GM12878 (cell line): ENCODE measurements around the gene S100A2. TPM values are rescaled to one million over a fixed set of nuclear protein-coding genes. Genes with fewer than 3 reads are reported as not detected.

ENCODE experiments used
- ATAC-seq: fragments of 200-7000 bp; cut with Tn5 transposase; 3 replicates; pipeline ENCODE4 v1.9.1; 2020; ENCODE audit warnings: mild to moderate bottlenecking, moderate library complexity
- BruUV-seq: library from RNA; stranded (reverse); fragments of 400-500 nt; replicated peaks from 2 replicates; lab custom pipeline; 2021; lab: Mats Ljungman, UMichigan
- CTCF ChIA-PET: fragments of 300-600 bp; sonication (Branson Sonifier 250); formaldehyde crosslinking; extraction: SDS; loops from one replicate; lab custom pipeline; 2021; ENCODE audit warnings: inconsistent platforms; lab: Yijun Ruan, JAX
- POLR2A ChIA-PET: fragments of 350-600 bp; formaldehyde crosslinking; extraction: SDS; loops from one replicate; lab custom pipeline; 2021; ENCODE audit warnings: inconsistent platforms; lab: Charles Lee
- RAD21 ChIA-PET: fragments of 300-600 bp; sonication (Branson Sonifier 250); formaldehyde crosslinking; loops from one replicate; lab custom pipeline; 2023; ENCODE audit warnings: antibody characterized with exemption; ENCODE audit not compliant: unreplicated experiment; lab: Charles Lee
- SMC1A ChIA-PET: fragments of 300-600 bp; sonication (Branson Sonifier 250); formaldehyde crosslinking; loops from one replicate; lab custom pipeline; 2023; ENCODE audit not compliant: unreplicated experiment, uncharacterized antibody; lab: Charles Lee
- DNase-seq: peaks from one replicate; pipeline ENCODE4 v3.0.0-alpha.2; 2011; ENCODE audit warnings: low read depth, low spot score
- FAIRE-seq: peaks from 3 replicates; lab custom pipeline; 2011; peaks lifted over from hg19 to GRCh38; lab: Jason Lieb, UNC
- H2AFZ ChIP-seq: 2 replicates; pipeline ENCODE4 v1.6.0; 2011; ENCODE audit warnings: low read depth, low read length, control low read depth; ENCODE audit not compliant: control insufficient read depth
- H3K27ac ChIP-seq: 2 replicates; pipeline ENCODE4 v1.5.1; 2011; ENCODE audit warnings: control low read depth; ENCODE audit not compliant: control insufficient read depth, insufficient read depth
- H3K27me3 ChIP-seq, 2 experiments: replicated peaks in 1 of 2; 2 replicates each; pipeline versions ENCODE4 v1.6.0 to v1.6.1; 2011; ENCODE audit warnings: low read length in 1 of 2; ENCODE audit not compliant: control insufficient read depth in 2 of 2, insufficient read depth in 2 of 2
- H3K36me3 ChIP-seq, 2 experiments: 2 replicates each; pipeline ENCODE4 v1.5.1; 2011; ENCODE audit warnings: low read length in 1 of 2; ENCODE audit not compliant: control insufficient read depth in 2 of 2, insufficient read depth in 2 of 2
- H3K4me1 ChIP-seq: 2 replicates; pipeline ENCODE4 v1.6.1; 2011; ENCODE audit warnings: mild to moderate bottlenecking, low read length, moderate library complexity, mixed read lengths; ENCODE audit not compliant: control insufficient read depth, insufficient read depth
- H3K4me2 ChIP-seq: 2 replicates; pipeline ENCODE4 v1.6.0; 2011; ENCODE audit warnings: control low read depth; ENCODE audit not compliant: control insufficient read depth, insufficient read depth
- H3K4me3 ChIP-seq: fragments of 200-600 bp; sonication (generic); 2 replicates; pipeline ENCODE4 v1.5.1; 2016
- H3K79me2 ChIP-seq: 2 replicates; pipeline ENCODE4 v1.6.0; 2011; ENCODE audit warnings: low read length; ENCODE audit not compliant: control insufficient read depth, insufficient read depth
- H3K9ac ChIP-seq: 2 replicates; pipeline ENCODE4 v1.8.0; 2011; ENCODE audit warnings: low read length, control low read depth, mixed read lengths; ENCODE audit not compliant: control insufficient read depth, insufficient read depth
- H3K9me3 ChIP-seq: replicated peaks from 3 replicates; pipeline ENCODE4 v1.5.1; 2011; ENCODE audit warnings: mild to moderate bottlenecking, low read length; ENCODE audit not compliant: control insufficient read depth, insufficient read depth
- H4K20me1 ChIP-seq: 2 replicates; pipeline ENCODE4 v1.6.0; 2011; ENCODE audit not compliant: control insufficient read depth, insufficient read depth
- BCL11A ChIP-seq: IDR thresholded peaks from 2 replicates; pipeline ENCODE4 v1.6.1; 2011; ENCODE audit warnings: low read depth, low read length
- BRCA1 ChIP-seq: IDR thresholded peaks from 2 replicates; pipeline ENCODE4 v1.6.1; 2011; ENCODE audit warnings: low read depth, low read length, improper control_type of control experiment
- CHD1 ChIP-seq: IDR thresholded peaks from 2 replicates; pipeline ENCODE4 v1.6.1; 2012; ENCODE audit warnings: low read depth, low read length, improper control_type of control experiment
- CHD2 ChIP-seq: IDR thresholded peaks from 2 replicates; pipeline ENCODE4 v1.6.1; 2011; ENCODE audit warnings: low read depth, low read length, improper control_type of control experiment, borderline replicate concordance
- EED ChIP-seq: sonication (generic); IDR thresholded peaks from 2 replicates; pipeline ENCODE4 v1.6.1; 2016; ENCODE audit warnings: antibody characterized with exemption, low read depth
- EGR1 ChIP-seq, 2 experiments: IDR thresholded peaks; 1 replicate in 1 of 2; 2 replicates in 1 of 2; pipeline ENCODE4 v1.6.1; 2011 to 2012; ENCODE audit warnings: low read depth in 2 of 2, low read length in 2 of 2, borderline replicate concordance in 1 of 2, mild to moderate bottlenecking in 1 of 2, moderate library complexity in 1 of 2
- FOS ChIP-seq: IDR thresholded peaks from 3 replicates; pipeline ENCODE4 v1.6.1; 2011; ENCODE audit warnings: borderline replicate concordance; ENCODE audit not compliant: insufficient read length; ENCODE audit errors: extremely low read depth
- IKZF1 ChIP-seq: fragments of 450-650 bp; conservative IDR thresholded peaks from 2 replicates; pipeline ENCODE4 v1.6.1; 2017; ENCODE audit warnings: antibody characterized with exemption, mild to moderate bottlenecking
- IRF5 ChIP-seq: fragments of 450-650 bp; IDR thresholded peaks from 2 replicates; pipeline ENCODE4 v1.6.1; 2017; ENCODE audit warnings: borderline replicate concordance
- NFIC ChIP-seq: IDR thresholded peaks from 2 replicates; pipeline ENCODE4 v1.6.1; 2012; ENCODE audit warnings: low read depth, mild to moderate bottlenecking, inconsistent platforms, low read length, moderate library complexity
- POLR2A ChIP-seq: IDR thresholded peaks from 2 replicates; pipeline ENCODE4 v1.6.1; 2011; ENCODE audit warnings: low read depth, mild to moderate bottlenecking, low read length
- RUNX3 ChIP-seq: IDR thresholded peaks from 2 replicates; pipeline ENCODE4 v1.6.1; 2012; ENCODE audit warnings: low read length, inconsistent platforms
- SPI1 ChIP-seq: IDR thresholded peaks from 2 replicates; pipeline ENCODE4 v1.6.1; 2011; ENCODE audit warnings: low read depth, mild to moderate bottlenecking, low read length, moderate library complexity, borderline replicate concordance; ENCODE audit not compliant: insufficient read depth
- TCF3 ChIP-seq: IDR thresholded peaks from 2 replicates; pipeline ENCODE4 v1.6.1; 2012; ENCODE audit warnings: low read depth, mild to moderate bottlenecking, low read length, borderline replicate concordance; ENCODE audit not compliant: insufficient read depth
- ZBED1 ChIP-seq: IDR thresholded peaks from 2 replicates; pipeline ENCODE4 v1.6.1; 2016; ENCODE audit warnings: borderline replicate concordance
- ZBTB40 ChIP-seq: fragments of 450-650 bp; IDR thresholded peaks from 2 replicates; pipeline ENCODE4 v1.6.1; 2016; ENCODE audit warnings: mild to moderate bottlenecking, moderate library complexity, borderline replicate concordance
- ZNF24 ChIP-seq: fragments of 450-650 bp; IDR thresholded peaks from 2 replicates; pipeline ENCODE4 v1.6.1; 2017; ENCODE audit warnings: antibody characterized with exemption, mild to moderate bottlenecking
- whole genome bisulfite sequencing: methylation state at CpG from one replicate; pipeline ENCODE4 v1.1.6; 2016; ENCODE audit warnings: low lambda C conversion rate; ENCODE audit not compliant: insufficient replicate concordance, insufficient coverage; ENCODE audit errors: missing lambda C conversion rate; 5-methylcytosine and 5-hydroxymethylcytosine counted together
- in situ Hi-C: fragments of 300-500 bp; cut with MboI; formaldehyde crosslinking; loops from 9 replicates; pipeline ENCODE4 v1.14.3; 2018; ENCODE audit warnings: mixed read lengths
- intact Hi-C: fragments of 100-400 bp; cut with micrococcal nuclease; formaldehyde crosslinking; loops from one replicate; pipeline ENCODE4 v1.14.2; 2022; ENCODE audit not compliant: unreplicated experiment
- polyA plus RNA-seq, 11 experiments: library from polyadenylated mRNA; depleted of rRNA in 4 of 11; unstranded in 6 of 11; stranded (reverse) in 5 of 11; fragments of >200 nt; fragmentation: Nextera tagmentation in 4 of 11; fragmentation: Illumina TruSeq in 1 of 11; extraction: Ambion mirVana in 4 of 11; extraction: Trizol in 1 of 11; gene quantifications; 1 replicate in 1 of 11; 2 replicates in 10 of 11; pipeline versions ENCODE4 v1.2.1 to v1.2.3, GENCODE V29; 2011 to 2016; ENCODE audit warnings: inconsistent platforms in 2 of 11, missing spikeins in 2 of 11, low read depth in 1 of 11
- total RNA-seq, 4 experiments: library from RNA; depleted of rRNA in 3 of 4; stranded (reverse); fragments of >200 nt in 3 of 4; fragmentation: Illumina TruSeq in 1 of 4; extraction: Trizol in 1 of 4; gene quantifications; 2 replicates each; pipeline versions ENCODE4 v1.2.1 to v1.2.3, GENCODE V29; 2013 to 2021
- TF ChIP-seq, protein P1 (sequence below): fragments of 450-650 bp; IDR thresholded peaks from 2 replicates; pipeline ENCODE4 v1.6.1; 2017; ENCODE audit warnings: mild to moderate bottlenecking, low read depth, inconsistent platforms; ENCODE audit not compliant: poor library complexity, severe bottlenecking

Gene S100A2
- total and polyA plus RNA-seq, 10 of the 15 experiments (the other 5 are each of a cell fraction or from before 2014, with no cell fraction given), result 0.11 to 1.5 (median 0.59) TPM; not detected in 2

DNA sequence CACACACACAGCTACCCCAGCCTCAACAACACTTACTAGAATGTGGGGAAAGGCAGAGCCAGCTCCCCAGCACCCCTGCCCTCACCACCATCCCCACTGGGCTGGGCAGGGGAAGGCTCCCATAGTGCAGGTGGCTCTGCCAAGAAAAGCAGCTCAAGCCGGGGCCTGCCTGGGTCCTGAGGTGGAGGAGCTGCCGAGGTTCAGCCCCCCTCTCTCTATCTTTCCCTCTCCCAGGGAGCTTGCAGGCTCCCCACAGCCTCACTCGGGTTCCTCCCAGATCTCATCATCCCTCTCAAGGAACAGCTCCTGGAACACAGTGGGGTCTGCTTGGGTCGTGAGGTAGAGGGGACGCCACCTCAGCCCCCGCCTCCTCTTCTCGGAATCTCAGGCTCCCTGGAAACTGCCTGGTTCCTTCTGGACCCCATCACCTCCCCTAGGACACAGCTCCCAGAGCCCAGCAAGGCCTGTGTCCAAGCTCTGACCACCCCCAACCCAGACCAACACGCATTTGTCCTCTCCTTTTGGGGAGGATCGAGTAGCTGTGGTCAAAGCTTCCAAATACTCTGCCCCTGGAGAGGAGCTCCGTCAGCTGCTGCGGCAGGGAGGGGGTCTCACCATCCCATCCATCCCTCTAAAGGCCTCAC is 46.6 kb upstream of the S100A2 start:
- no TSS peak for BruUV-seq
- no peak for ATAC-seq
- WGBS, result 34% methylated on average over 11 of the region's 11 CpGs
- Histone ChIP-seq H3K36me3 (no peaks in the 10 kb centered on the region), H3K4me1 (peaks cover 14% of the 10 kb centered on the region), H3K27ac (no peak overlapping the region), H3K27me3 (no peaks in the 10 kb centered on the region), H3K9ac (no peak overlapping the region), H3K9me3 (no peaks in the 10 kb centered on the region), H4K20me1 (no peaks in the 10 kb centered on the region), H3K4me3 (no peak overlapping the region), H2AFZ (no peak overlapping the region), H3K79me2 (no peaks in the 10 kb centered on the region), H3K4me2 (no peak overlapping the region)
- in situ Hi-C loops, result no loop called here
- FAIRE-seq, result no peak
- POLR2A ChIA-PET, result interaction anchor here (1.4 kb wide), 1 partner anchor 12 kb away, joined by 3 read pairs; no protein-coding TSS in a partner anchor
- SMC1A ChIA-PET, result no interaction called here
- CTCF ChIA-PET, result interaction anchor here (0.7 to 7.8 kb wide), 4 partner anchors 13 to 78 kb away, joined by 3 to 66 read pairs (median 4); partner anchors contain the start of genes S100A1 and S100A13
- intact Hi-C loops, result no loop called here
- RAD21 ChIA-PET, result no interaction called here
- DNase-seq, result no peak
- TF ChIP-seq IKZF1, result no peak
- no peak for TF ChIP-seq EED
- no peak for TF ChIP-seq IRF5
- TF ChIP-seq FOS, result no peak
- no peak for TF ChIP-seq ZBED1
- no peak for TF ChIP-seq CHD1
- TF ChIP-seq BCL11A, result no peak
- no peak for TF ChIP-seq RUNX3
- TF ChIP-seq ZNF24, result no peak
- no peak for TF ChIP-seq TCF3
- no peak for TF ChIP-seq SPI1
- TF ChIP-seq, protein P1, sequence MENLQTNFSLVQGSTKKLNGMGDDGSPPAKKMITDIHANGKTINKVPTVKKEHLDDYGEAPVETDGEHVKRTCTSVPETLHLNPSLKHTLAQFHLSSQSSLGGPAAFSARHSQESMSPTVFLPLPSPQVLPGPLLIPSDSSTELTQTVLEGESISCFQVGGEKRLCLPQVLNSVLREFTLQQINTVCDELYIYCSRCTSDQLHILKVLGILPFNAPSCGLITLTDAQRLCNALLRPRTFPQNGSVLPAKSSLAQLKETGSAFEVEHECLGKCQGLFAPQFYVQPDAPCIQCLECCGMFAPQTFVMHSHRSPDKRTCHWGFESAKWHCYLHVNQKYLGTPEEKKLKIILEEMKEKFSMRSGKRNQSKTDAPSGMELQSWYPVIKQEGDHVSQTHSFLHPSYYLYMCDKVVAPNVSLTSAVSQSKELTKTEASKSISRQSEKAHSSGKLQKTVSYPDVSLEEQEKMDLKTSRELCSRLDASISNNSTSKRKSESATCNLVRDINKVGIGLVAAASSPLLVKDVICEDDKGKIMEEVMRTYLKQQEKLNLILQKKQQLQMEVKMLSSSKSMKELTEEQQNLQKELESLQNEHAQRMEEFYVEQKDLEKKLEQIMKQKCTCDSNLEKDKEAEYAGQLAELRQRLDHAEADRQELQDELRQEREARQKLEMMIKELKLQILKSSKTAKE, result no peak
- no peak for TF ChIP-seq ZBTB40
- no peak for TF ChIP-seq NFIC
- no peak for TF ChIP-seq EGR1 (IDR thresholded peaks at IDR 0.05; ENCODE audit: borderline replicate concordance in 1 of 2, low read depth in 2 of 2, low read length in 2 of 2)
- TF ChIP-seq CHD2, result no peak
- no peak for TF ChIP-seq BRCA1
- no peak for TF ChIP-seq POLR2A
